GM12801 (cell line): Measurements from ENCODE around the gene CATSPERB.

Experiments used
- CTCF ChIP-seq: IDR thresholded peaks from one replicate; pipeline ENCODE4 v1.5.1; 2011; ENCODE audit warnings: control low read depth; ENCODE audit not compliant: insufficient read length; ENCODE audit errors: extremely low read depth

Gene CATSPERB

GRCh38 chr14:91716999-91717398 is 14.9 kb downstream of the CATSPERB start:
- no peak for TF ChIP-seq CTCF

- no peak for TF ChIP-seq CTCF
Observed at GRCh38 chr14:91714805-91715204, 17.1 kb downstream of the CATSPERB start.

GRCh38 chr14:91708795-91709194 is 23.1 kb downstream of the CATSPERB start:
- TF ChIP-seq CTCF: no peak

GRCh38 chr14:91706996-91707395 is 24.9 kb downstream of the CATSPERB start:
- no peak for TF ChIP-seq CTCF

GRCh38 chr14:91694643-91695042 is 37.2 kb downstream of the CATSPERB start:
- TF ChIP-seq CTCF: no peak

- no peak for TF ChIP-seq CTCF
Observed at GRCh38 chr14:91693346-91693745, 38.5 kb downstream of the CATSPERB start.

- TF ChIP-seq CTCF: no peak
Observed at GRCh38 chr14:91692075-91692474, 39.8 kb downstream of the CATSPERB start.

- no peak for TF ChIP-seq CTCF
Observed at GRCh38 chr14:91689608-91690007, 42.3 kb downstream of the CATSPERB start.
